ENCODE data around the gene PKNOX2.

Gene PKNOX2

DNA sequence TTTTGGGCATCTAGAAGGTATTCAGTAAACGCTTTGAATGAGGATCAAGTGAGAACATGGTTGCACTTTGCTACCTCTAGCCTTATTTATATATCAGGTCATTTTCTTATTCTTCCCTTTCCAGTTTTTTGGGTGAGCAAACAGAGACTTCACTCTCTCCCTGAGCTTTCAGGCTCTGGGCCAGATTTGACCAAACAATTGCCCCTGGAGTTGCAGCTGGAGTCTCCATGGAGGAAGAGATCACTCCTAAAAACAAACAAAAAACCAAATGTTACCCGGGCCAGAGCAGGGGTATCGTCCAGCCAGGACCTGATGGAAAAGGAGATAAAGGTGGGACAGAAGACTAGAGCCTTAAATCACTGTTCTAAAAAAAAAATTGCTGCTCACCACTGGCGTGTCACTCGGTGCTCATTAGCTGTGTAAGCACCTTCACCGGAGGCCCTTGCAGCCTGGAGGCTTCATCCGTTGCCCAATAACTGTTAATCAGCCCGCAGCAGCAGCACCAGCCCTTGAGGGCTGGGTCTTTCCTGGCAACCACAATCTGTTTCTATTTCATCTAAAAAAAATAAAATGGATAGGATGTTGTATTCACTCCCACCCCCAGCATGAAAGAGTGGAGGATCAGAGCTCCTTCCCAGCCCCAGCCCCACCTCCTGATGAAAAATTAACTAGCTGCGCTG, 125.0 kb downstream of the PKNOX2 start:
- no peak for DNase-seq

GRCh38 chr11:125290263-125290662, 125.7 kb downstream of the PKNOX2 start:
- no peak for DNase-seq

- no peak for DNase-seq
These were observed 127.5 kb downstream of the PKNOX2 start for GRCh38 chr11:125292100-125292499.

DNA sequence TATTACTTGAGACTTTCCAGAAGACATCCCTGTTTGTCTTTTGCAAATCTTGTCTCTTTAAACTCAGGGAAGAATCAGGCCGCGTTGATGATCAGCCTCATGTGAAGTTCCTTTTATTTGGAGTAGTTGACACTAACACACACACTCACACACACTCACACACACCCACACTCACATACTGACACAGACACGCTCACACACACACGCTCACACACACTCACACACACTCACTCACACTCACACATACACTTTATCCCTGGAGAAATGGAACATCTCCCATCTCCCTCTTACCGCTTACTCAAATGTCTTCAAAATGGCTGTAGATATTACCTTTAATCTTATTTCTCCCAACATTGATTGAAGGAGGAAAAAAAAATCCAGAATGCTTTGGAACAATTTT, 129.0 kb downstream of the PKNOX2 start:
- DNase-seq, result no peak

DNA sequence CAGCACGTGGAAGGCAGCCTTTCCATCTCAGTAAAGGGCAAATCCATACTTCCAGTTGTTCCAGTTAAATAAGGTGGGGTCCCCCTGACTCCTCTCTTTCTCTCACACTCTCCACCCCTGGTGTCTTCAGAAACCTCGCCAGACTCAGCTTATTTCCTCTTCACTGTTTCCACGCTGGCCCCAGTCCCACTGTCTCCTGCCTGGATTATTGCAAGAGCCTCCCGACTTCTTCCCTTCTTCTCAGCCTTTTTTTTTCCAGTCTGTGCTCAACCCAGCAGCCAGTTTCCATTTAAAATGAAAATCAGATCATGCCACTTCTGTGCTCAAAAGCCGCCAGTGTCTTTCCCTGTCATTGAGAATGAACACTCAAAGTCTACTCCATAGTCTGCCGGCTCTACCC, 131.4 kb downstream of the PKNOX2 start:
- no peak for DNase-seq

DNA sequence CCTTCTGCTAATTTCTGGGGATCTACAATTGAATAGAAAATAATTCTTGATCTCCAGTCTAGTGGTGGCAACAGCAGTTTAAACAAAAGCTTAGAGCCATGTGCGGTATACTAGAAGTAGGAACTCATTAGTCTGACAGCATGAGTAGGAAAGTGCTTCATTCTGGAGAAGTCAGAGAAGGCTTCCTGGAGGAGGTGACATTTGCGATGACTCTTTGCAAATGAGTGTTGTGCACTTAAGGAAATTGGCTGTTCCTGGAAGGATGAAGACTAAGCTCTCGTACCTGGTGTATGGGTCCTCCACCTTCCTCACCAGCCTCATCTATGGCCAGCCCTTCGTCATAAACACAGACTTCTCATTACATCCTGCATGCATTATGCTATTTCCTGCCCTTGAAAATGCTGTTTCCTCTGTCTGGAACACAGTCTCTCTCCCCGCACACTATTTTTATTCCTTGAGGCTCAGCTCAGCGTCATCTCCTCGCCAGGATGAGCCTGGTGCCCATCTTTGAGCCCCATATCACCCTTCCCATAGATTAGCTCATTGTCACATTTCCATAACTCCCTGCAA, 132.9 kb downstream of the PKNOX2 start:
- DNase-seq, result no peak

- no peak for DNase-seq
These were observed 134.6 kb downstream of the PKNOX2 start for GRCh38 chr11:125299061-125299615.

DNA sequence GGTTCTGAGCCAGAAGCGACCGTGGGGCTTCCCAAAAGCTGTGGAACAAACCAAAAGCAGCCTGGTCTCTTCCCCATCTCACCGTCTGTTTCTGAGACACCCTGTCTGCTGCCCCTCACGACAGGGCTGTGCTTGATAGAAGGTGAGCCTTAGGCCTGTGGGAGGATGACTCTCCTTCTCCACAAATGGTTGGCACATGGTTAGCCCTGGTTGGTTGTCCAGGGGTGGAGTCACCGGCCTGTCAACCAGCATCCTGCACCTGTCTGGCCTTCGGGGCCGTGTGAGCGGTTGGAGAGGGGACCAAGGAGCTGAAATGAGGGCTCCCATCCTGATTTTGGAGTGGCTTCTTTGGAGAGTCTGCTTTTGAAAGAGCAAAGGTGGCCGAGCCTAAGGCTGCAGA, 135.3 kb downstream of the PKNOX2 start:
- no peak for DNase-seq

- DNase-seq, result no peak
These were observed 136.3 kb downstream of the PKNOX2 start for GRCh38 chr11:125300791-125301218.

GRCh38 chr11:125301346-125301745, 136.8 kb downstream of the PKNOX2 start:
- no peak for DNase-seq

- DNase-seq, result no peak
These were observed 138.6 kb downstream of the PKNOX2 start for GRCh38 chr11:125303186-125303585.

- DNase-seq, result no peak
These were observed 139.1 kb downstream of the PKNOX2 start for GRCh38 chr11:125303694-125304093.

- no peak for DNase-seq
These were observed 139.6 kb downstream of the PKNOX2 start for GRCh38 chr11:125304136-125304535.

DNA sequence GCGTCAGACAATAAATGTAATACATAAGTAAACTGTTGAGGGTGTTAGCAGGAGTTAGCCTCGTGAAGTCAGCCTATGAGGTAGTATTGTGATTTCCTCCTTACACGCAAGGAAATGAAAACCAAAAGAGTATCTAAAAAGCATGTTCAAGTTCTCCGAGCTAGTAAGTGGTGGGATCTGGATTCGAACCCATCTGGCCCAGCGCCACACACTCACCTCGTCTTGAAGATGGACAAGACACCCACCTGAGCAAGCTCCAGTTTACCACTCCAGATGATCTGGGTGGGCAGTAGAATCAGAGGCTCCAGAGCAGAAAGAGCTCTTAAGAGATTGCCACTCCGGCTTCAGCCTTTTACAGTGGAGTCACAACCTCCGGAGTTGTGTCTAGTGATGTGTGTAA, 140.3 kb downstream of the PKNOX2 start:
- no peak for DNase-seq

GRCh38 chr11:125305345-125305744, 140.8 kb downstream of the PKNOX2 start:
- DNase-seq, result no peak

DNA sequence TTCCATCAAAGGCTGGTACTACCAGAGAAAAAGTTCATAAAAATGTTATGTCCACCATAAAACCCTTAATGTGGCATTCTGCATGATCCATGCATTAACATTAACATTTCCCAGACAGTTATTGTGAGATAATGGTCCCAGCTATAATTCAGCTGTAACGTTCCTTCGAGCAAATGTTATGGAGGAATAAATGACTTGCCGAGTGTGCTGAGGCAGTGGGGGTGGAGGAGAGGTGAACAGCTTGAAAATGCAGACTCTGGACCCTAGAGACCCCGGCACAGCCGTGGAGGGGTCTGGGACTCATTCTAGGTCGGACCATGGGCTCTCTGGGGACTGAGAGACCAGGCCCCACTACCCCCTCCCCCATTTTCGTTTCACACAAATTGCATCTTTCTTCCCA, 141.9 kb downstream of the PKNOX2 start:
- DNase-seq, result no peak

- no peak for DNase-seq
These were observed 143.7 kb downstream of the PKNOX2 start for GRCh38 chr11:125308246-125308645.

GRCh38 chr11:125312391-125312790, 147.8 kb downstream of the PKNOX2 start:
- DNase-seq, result no peak

DNA sequence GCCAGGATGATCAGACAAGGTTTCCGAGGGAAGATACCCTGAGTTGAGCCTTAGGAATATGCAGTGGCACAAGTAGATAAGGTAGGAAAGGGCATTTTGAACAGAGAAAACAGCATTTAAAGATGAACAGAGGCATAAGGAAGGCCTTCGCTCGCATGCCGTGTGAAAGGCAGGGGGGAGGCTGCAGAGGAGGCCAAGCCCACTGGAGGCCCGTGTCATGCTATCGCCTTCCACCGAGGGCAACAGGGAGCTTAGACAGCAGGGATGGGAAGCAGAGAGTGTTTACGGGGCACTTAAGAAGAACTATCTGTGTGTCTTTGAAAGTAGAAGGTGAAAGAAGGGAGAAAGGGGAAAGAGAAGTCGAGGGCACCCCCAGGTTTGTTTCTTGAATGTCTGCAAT, 148.3 kb downstream of the PKNOX2 start:
- no peak for DNase-seq

- DNase-seq, result no peak
These were observed 149.0 kb downstream of the PKNOX2 start for GRCh38 chr11:125313271-125314219.

GRCh38 chr11:125314276-125315078, 149.9 kb downstream of the PKNOX2 start:
- no peak for DNase-seq

DNA sequence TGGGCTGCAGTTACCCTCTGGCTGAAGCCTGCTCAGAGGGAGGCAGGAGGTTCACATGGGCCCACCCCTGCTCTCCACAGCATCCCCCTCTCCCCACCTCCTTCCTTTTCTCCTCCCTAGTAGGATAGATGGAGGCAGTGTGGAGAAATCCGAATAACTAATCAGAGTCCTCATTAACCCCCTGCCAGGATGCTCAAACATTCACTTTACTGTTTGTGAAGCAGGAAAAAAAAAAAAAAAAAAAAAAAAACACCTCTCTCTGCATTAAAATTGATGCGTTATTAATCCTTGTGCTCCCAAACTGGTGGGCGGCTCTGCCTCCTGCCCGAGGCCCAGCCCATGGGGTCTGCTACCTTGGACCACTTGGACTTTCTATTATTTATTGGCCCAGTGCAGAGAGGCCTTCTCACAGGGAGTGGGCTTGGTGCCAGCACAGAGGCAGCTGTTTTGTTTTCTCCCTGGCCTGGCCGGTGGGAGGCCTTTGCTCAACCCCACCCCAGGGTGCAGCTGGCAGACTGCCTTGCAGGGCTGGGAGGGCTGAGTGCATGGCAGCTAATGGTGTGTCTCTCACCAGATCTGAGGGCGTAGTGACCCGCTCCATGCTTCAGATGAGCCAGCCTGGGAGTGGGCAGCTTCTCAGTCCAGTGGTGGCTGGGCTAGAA, 150.7 kb downstream of the PKNOX2 start:
- no peak for DNase-seq
